SK-MEL-5 (cell line): ENCODE measurements around the gene PRR33. TPM values are rescaled to one million over a fixed set of nuclear protein-coding genes. Genes with fewer than 3 reads are reported as not detected.

Source experiments
- DNase-seq: peaks from one replicate; pipeline ENCODE4 v3.0.0-alpha.2; 2016; ENCODE audit warnings: low read depth, low spot score
- in situ Hi-C: cut with HindIII; loops from 2 replicates; pipeline ENCODE4 v1.10.0; 2016; ENCODE audit warnings: low sequenced_read_pairs, high pct_unique_total_duplicates, low pct_unique_long_range_greater_than_20kb
- total RNA-seq: library from RNA; depleted of rRNA; stranded (reverse); fragments of >200 nt; shearing (Covaris generic); gene quantifications from 2 replicates; pipeline ENCODE4 v1.2.3, GENCODE V29; 2014

PRR33 gene
- total RNA-seq, 1 experiment from 2014 or later = not detected

DNA sequence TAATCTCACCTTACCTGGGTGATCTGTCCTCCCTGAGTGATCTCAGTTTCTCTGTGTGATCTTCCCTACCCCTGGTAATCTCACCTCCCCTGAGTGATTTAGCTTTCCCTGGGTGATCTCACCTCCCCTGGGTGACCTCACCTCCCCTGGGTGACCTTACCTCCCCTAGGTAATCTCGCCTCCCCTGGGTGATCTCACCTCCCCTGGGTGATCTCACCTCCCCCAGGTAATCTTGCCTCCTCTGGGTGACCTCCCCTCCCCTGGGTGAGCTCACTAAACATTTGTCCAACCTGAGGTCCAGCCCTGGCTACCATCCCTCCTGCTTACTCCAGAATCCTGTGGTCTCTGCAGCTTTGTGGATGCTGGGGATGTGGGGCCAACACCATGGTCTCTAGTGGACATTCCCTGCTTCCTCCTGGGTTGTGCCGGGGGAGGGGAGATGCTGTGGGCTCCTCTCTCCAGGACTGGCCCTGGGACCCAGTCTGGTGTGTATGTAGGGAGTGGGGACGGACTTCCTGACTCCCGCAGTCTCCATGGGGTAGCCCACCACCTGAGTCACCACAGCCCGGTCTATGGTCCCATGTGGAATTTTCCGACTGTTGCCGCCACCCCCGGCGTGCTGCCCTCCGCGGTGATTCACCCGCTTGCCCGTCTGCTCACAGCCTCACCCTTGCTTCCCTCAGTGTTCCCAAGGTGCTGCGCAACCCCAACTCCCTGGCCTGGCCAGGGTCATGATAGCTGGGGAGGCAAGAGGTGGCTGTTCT is 28.9 kb downstream of the PRR33 start:
- in situ Hi-C loops = no loop called here
- no peak for DNase-seq

DNA sequence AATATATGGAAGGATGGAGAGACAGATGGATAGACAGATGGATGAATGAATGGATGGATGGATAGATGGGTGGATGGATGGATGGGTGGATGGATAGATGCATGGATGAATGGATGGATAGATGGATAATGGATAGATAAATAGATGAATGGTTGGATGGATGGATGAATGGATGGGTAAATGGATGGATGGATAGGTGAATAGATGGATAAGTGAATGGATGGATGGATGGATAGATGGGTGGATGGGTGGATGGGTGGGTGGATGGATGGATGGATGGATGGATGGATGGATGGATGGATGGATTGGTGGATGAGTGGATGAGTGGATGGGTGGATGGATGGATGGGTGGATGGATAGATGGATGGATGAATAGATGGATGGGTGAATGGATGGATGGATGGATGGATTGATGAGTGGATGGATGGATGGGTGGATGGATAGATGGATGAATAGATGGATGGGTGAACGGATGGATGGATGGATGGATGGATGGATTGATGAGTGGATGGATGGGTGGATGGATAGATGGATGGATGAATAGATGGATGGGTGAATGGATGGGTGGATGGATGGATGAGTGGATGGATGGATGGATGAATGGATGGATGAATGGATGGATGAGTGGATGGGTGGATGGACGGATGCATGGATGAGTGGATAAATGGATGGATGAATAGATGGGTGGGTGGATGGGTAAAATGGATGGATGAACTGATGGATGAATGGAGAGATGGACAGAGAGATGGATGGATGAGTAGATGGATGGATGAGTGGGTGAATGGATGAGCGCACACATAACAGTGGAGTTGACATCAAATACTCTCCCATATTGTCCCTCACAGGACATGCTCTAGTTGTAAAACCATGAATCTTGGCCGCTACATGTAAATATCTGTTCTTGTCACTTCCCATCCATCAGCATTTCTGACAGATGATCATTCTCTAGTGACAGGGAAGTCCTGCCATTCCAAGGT is 30.0 kb downstream of the PRR33 start:
- DNase-seq = no peak
- in situ Hi-C loops = no loop called here

DNA sequence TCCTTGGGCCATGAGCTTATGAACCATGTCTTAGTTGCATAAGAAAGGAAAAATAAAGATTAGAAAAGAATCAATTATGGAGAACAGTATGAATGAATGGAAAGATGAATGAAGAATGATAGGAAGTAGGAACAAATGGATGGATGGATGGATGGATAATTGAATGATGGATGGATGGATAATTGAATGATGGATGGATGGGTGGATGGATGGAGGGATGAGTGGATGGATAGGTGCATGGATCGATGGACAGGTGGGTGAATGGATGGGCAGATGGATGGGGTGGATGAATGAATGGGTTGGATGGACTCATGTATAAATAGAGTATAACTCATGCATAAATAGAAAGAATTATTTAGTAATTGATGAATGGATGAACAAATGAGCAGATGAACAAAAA is 31.6 kb downstream of the PRR33 start:
- in situ Hi-C loops = no loop called here
- no peak for DNase-seq

DNA sequence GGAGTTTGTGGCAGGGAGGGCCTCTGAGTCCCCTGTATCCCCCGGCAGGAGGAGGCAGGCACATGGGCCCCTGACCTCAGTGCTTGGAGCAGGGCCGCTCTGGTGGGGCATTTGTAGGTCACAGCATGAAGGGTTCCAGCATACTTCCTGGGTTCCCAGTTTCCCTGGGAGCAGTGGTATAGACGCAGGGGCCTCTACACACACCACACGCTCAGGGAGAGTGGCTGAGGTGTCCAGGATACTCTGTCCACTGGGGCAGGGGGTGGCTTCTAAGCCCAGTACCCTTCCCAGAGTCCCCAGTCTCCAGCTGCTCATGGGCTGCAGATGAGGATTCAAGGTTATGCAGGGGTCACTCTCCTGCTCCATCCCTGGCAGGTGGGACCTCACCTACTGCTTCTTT is 32.7 kb downstream of the PRR33 start:
- in situ Hi-C loops = no loop called here
- no peak for DNase-seq

DNA sequence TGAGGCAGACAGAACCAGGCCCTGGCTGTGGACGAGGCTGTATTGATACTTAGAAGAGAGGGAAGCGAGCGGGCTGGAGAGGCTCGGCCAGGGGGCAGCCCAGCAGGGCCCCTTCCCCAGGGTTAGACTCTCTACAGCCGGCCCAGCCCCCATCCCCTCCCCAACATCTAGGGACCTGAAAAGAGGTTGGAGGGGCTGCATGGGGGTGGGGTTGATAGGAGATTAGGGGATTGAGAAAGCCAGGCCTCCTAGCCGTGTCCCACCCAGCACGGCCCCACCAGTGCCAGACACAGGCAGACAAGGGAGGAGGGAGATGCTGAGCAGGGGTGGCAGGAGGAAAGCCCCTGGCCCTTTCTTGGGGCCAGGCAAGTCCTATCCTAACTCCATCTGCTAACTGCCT is 33.1 kb downstream of the PRR33 start:
- in situ Hi-C loops = no loop called here
- no peak for DNase-seq

DNA sequence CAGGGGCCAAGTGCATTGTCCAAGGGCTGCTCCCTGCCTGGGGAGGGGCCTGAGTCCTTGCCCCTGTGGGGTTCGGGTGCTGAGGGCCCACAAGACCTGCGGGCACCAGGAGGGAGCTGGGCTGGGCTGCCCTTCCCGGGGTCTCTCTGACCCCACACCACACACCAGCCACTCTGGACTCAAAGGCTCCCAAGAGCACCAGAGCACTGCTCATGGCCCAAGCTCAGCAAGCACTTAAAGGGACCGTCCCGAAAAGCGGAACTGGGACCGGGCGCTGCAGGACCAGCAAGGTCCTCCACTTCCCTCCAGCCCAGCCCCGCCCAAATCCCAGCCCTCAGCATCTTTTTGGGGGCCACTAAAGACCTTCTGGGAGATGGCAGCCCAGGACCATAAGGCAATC is 33.5 kb downstream of the PRR33 start:
- DNase-seq = no peak
- in situ Hi-C loops = no loop called here

DNA sequence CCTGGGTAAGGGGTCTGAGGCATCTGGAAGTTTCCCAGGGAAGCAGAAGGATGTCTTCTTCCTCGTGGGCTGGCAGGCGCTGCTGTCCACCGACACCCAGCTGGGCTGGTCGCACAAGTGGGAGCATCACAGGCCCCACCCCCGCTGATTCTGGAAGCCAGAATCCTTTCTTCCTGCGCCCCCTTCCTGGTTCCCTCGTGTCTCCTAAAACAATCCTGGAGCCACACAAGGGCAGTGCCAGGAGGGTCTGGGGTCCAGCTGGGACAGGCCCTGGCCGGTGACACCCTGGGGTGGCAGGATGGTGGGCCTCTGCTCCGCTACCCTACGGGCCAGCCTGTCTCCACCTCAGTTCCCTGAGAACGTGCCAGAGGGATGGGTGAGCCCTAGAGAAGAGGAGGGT is 34.6 kb downstream of the PRR33 start:
- no peak for DNase-seq
- in situ Hi-C loops = no loop called here

DNA sequence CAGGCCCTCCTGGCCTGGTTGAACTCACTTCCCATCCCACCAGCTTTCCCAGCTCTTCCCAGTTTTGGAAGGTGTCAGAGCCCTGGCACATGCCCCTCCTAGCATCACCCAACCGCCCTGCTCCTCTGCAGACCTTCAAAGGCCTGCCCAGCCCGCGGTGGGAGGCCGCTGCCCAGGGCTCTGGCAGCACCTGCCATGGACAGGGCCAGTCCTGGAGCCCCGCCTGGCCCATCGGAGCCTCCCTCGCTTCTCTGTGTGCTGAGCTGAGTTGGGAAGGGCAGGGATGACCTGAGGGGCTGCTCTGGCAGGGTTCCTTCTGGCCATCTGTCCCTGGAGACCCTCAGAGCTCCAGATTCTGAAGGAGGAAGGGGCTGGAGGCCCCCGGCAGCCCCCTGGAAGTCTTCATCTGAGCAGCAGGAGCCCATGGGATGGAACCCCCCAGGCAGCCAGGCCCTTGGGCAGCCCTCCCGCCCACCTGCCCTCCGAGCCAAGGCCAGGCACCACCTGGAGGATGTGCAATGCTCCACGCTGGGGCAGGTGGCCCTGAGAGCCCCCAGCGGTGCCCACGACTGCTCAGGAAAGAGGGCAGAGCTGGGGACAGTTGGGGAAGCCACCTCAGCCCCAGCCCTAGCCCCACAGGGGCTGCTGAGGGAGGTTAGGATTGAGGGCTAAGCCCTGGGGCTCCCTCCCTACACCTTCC is 35.2 kb downstream of the PRR33 start:
- DNase-seq = no peak
- in situ Hi-C loops = no loop called here

DNA sequence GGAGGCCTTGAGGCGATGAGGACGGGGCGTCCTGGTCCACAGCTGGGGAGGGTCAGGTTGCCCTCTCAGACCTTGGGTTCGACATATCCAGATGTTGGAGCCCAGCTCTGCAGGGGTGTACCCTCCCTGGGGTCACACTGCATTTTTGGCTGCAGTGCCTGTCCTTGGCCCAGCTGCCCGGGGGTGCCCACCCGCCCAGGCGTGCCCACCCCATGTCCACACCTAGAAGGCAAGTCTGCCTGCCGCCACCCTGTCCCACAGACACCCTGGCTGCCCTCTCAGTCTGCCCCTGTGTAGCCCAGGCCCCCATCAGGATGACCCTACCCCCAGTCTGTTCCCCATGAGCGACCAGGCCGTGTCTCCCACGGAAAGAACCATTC is 35.8 kb downstream of the PRR33 start:
- in situ Hi-C loops = no loop called here
- DNase-seq = no peak

DNA sequence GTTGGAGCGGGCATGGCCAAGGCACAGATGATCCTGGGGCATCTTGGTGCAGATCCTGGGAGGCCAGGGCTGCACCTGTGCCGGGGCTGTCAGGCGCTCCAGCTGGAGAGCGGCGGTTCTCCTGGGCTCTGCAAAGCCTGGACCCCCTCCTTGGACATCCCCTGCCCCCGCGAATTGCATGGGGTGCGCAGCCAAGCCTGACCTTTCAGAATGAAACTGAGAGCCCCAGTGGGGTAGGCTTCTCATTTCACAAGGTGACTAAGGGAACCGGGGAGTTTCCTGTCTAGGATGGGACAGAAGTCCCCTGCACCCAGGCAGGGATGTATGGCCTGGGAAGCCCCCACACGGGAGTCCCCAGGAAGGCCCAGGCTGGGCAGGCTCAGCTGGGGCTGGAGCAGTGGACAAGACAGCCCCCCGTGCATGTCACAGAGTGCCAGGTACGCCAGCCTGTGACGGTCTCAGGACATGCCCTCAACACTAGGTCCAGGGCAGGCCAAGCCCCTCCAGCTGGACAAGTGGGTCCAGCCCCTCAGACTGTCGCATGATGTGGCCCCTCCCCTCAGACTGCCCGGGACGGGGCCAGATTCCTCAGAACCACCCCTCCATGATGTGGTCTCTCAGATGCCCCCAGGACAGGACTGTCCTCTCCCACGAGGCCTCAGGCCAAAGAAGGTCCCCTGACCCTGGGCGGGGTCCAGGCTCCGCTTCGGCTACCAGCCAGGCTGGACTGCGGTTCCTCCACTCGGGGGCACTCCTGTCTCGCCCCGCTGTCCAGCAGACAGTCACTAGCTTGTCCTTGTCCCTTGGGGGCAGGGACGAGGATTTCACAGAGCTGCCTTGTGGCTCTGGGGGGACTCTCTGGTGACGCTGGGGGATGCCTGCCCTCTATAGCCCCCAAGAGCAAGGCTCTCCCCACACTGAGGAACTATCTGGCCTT is 36.5 kb downstream of the PRR33 start:
- no peak for DNase-seq
- in situ Hi-C loops = no loop called here

DNA sequence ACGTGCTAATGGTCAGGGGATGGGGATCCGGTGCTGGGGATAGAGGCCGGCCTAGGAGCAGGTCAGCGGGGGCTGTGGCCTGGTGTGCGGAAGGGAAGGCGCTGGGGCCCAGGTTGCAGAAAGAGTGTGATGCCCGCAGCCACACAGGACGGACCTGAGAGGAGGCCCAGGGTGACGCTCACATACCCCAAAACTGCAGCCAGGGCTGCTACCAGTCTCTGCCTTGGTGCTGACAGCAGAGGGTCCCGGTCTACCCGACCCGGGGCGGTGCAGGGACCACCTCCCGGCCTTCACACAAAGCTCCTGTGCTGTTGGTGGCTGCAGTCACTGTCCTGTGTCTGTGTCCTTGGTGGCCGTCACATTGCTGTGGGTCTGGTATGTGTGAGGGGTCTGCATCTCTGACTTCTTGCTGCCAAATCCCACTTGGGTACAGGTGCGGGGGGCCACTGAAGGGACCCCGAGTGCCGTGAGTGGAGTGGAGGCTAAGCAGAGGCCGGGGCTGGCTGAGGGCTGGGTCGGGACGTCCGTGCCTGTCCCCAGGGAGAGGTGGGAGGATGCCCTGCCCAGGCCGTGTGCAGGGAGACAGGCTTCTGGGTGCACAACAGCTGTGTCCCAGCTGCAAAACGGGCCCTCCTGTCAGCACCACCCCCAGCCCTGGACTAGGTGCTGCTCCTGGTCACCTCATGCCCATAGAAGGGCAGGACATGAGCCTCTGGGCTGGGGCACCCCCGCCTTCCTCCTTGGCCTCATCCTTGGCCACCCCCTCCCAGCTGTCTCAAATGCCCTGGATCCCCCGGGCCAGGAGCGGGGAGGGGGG is 37.4 kb downstream of the PRR33 start:
- in situ Hi-C loops = no loop called here
- DNase-seq = no peak

DNA sequence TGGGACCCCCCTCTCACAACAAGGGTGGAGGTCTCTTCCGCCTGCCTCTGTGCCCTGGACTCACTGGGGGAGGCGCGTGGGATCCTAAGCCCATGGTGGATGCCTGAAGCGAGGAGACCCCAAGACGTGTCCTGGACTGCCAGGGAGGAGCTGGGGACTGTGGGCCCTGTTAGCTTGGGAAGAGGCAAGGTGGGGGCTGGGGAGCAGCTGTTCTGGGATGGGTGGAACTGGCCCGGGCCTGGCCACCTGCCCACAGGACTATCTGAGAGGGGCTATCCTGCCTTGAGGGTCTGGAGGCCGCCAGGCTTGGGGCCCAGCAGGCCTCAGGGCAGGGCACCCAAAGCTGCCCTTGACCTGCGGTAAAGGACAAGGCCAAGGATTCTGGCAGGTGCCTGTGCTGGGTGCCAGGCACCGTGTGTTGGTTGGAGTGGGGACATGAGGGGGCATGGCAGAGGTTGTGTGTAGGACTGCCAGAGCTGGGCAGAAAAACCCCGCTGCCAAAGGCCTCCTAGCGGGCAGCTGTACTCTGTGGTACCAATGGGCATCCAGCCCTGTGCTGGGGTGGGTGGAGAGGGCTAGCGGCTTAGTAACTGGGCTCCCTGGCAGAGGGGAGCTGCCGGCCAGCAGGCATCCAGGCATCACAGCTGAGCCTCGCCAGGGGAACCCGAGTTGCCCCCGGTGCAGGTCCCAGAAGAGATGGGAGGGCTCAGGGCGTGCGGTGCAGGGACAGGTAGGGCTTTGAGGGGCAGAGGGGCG is 38.1 kb downstream of the PRR33 start:
- in situ Hi-C loops = no loop called here
- no peak for DNase-seq

DNA sequence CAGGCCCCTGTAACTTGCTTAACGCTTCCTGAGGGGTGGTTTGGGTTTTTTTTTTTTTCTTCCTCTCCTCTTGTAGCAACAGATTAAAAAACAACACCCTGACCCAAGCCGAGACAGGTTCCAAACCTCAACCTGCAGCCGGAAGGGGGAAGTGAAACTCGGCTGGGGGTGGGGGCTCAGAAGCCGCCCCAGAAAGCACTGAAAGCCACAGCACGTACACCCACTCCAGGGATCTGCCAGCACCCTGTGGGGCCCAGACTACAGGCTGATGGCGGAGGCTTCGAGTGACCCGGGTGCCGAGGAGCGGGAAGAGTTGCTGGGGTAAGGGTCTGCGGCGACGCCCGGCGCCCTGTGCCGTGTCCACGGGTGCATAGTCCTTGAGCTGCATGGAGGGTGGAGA is 38.8 kb downstream of the PRR33 start, which contains the start of gene LSP1:
Gene LSP1, plus strand, starts transcription at position 208 of the 400 bp plus-strand sequence. Its CDS starts 61 bp downstream, at position 269.
- in situ Hi-C loops = no loop called here

DNA sequence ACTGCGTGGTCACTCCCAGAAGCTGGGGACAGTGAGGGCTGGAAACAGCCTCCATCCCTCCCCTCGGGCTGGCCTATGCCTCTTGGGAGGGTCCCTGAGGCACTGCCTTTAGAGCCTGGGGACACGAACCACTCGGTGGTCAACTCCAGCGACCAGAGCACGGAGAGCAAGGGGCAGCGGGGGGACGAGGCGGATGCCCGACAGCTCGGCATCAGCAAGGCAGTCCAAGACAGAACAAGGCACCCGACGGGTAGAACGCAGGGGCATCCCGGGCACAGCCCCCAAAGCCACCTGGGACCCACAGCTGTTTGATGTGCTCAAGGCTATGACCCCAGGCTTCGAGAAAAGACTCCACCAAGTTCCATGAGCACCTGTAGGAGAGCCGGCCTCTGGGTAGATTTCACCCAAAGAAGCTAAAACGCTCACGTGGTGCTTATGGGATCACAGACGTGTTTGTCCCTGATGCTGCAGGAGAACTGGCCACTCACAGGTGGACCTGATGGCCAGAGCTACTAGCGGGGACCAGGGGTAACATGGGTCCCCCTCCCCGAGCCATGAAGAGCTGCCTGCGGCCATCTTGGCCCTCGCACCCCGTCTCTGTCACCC is 39.3 kb downstream of the PRR33 start:
- DNase-seq = no peak
- in situ Hi-C loops = no loop called here

More for the DNA sequence above, 38.8 kb downstream of the PRR33 start, which contains the start of gene LSP1:
- no peak for DNase-seq

DNA sequence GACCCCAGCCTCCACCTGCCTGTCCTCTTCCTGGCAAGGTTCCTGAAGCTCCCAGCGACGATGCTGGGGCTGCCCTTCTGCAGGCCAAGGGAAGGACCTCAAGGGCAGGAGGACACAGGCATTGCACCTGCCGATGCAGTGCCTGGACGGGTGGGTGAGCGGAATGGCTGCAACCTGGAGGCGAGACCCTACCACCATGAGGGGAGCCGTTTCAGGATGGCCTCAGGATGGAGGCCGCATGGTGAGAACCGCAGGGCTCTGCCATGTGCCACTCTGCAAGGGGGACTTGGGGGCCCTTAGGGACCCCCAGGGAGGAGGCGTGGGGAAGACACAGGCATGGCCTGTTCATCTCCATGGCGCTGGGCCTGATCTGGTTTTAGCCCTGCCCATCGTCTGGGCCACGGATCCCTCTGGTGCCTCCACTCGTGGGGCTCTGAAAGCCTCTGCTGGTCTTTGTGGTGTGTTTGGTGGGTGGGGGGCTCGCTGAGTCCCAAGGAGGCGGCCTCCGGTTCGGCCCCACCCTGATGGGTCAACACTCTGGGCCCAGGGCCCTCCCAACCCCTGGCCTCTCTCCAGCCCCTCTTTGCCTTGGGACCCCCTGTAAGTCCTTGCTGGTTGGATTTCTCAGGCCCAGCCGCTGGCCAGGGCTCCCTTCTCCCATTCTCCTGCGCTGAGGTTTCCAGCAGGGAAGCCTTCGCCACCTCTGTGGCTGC is 40.1 kb downstream of the PRR33 start:
- DNase-seq = no peak
- in situ Hi-C loops = no loop called here
